Measurements from ENCODE around the gene MIF4GD. TPM values are rescaled to one million over a fixed set of nuclear protein-coding genes. Genes with fewer than 3 reads are reported as not detected.

Gene MIF4GD
- total and polyA plus RNA-seq, 2 of the 4 experiments (the other 2 are of a cell fraction) = 4.1 to 6.9 TPM

DNA sequence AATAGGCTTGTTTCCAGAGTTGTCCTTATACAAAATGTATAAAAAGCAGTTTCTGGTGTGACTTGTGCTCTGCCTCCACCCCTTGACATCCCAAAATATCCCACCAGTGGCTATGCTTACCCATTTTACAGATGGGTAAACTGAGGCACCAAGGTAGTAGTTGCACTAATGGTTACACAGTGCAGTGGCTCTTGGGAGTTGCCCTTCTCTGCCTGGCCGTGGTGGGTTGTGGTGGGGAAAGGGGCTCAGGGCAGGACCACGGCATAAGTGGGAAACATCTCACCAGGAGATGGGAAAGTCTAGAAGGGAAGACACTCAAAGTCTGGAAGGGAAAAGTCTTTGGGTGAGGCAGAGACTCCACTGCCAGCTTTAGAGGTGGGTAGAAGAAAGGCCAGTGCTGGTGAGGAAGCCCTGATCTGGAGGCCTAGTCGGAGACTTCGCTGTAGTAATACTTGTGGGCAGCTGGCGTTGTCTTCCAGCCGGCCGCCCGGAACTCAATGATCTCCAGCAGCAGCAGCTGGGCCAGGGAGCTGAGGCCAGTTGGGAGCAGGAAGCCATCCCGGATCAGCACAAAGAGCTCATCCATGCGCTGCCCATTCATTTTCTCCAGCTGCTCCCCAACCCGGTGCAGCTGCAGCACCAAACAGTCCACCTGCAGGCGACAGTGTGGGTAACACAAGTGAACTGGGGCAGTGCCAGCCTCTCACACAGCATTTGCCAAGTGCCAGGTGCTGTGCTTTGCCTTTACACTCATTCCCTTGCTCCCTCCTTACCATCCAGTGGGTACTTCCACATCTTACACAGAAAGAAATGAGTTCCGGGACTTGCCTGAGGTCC, 4.5 kb downstream of the MIF4GD start:
- H3K23ac ChIP-seq (ENCODE audit: low read depth, low read length) = no peak overlapping the region
- TF ChIP-seq, protein P1, sequence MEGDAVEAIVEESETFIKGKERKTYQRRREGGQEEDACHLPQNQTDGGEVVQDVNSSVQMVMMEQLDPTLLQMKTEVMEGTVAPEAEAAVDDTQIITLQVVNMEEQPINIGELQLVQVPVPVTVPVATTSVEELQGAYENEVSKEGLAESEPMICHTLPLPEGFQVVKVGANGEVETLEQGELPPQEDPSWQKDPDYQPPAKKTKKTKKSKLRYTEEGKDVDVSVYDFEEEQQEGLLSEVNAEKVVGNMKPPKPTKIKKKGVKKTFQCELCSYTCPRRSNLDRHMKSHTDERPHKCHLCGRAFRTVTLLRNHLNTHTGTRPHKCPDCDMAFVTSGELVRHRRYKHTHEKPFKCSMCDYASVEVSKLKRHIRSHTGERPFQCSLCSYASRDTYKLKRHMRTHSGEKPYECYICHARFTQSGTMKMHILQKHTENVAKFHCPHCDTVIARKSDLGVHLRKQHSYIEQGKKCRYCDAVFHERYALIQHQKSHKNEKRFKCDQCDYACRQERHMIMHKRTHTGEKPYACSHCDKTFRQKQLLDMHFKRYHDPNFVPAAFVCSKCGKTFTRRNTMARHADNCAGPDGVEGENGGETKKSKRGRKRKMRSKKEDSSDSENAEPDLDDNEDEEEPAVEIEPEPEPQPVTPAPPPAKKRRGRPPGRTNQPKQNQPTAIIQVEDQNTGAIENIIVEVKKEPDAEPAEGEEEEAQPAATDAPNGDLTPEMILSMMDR (conservative IDR thresholded peaks at IDR 0.05; ENCODE audit: low read depth, low read length) = no peak
- no peak for TF ChIP-seq RCOR1 (IDR thresholded peaks at IDR 0.05; ENCODE audit: insufficient replicate concordance, low read length)
- TF ChIP-seq, protein P2, sequence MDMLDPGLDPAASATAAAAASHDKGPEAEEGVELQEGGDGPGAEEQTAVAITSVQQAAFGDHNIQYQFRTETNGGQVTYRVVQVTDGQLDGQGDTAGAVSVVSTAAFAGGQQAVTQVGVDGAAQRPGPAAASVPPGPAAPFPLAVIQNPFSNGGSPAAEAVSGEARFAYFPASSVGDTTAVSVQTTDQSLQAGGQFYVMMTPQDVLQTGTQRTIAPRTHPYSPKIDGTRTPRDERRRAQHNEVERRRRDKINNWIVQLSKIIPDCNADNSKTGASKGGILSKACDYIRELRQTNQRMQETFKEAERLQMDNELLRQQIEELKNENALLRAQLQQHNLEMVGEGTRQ (IDR thresholded peaks at IDR 0.05; ENCODE audit: low read depth, low read length) = no peak
- dilution Hi-C loops (cut with HindIII; ENCODE audit: low sequenced_read_pairs, unreplicated experiment) (no loop called here), in situ Hi-C loops (cut with MboI; ENCODE audit: low sequenced_read_pairs) (no loop called here), intact Hi-C loops (cut with micrococcal nuclease) (no loop called here)
- ATAC-seq (ENCODE audit: low read depth) (no peak), DNase-seq (no peak)
- no peak overlapping the region for H2AK9ac ChIP-seq (replicated peaks; ENCODE audit: low read depth, low read length, poor library complexity)
- H4K20me1 ChIP-seq (ENCODE audit: insufficient read depth, low read length) = no peaks in the 10 kb centered on the region
- no TSS peak for BruUV-seq (replicated peaks)
- no peak overlapping the region for H2BK5ac ChIP-seq (ENCODE audit: low read depth, low read length, poor library complexity, severe bottlenecking)
- no peak overlapping the region for H4K5ac ChIP-seq (ENCODE audit: low read depth, low read length)
- H3K56ac ChIP-seq (ENCODE audit: extremely low read depth, insufficient read depth, low read length) = no peak overlapping the region
- ChIA-PET CTCF (no interaction called here), POLR2A (ENCODE audit: unreplicated experiment) (no interaction called here)
- H3K9ac ChIP-seq (ENCODE audit: low read depth, low read length) = no peak overlapping the region
- no peak overlapping the region for H4K8ac ChIP-seq (ENCODE audit: low read depth in 2 of 2, low read length in 2 of 2)
- no peak overlapping the region for H3K4me3 ChIP-seq (ENCODE audit: insufficient read depth, low read depth, low read length)
- peaks cover 26% of the 10 kb centered on the region for H3K36me3 ChIP-seq (ENCODE audit: control insufficient read depth, insufficient read depth, low read length)
- no peak overlapping the region for H2AFZ ChIP-seq (replicated peaks; ENCODE audit: low read length, poor library complexity)
- no peak overlapping the region for H2BK120ac ChIP-seq (ENCODE audit: low read depth, low read length)
- H2AK5ac ChIP-seq (ENCODE audit: low read depth, low read length) = no peak overlapping the region
- no peak overlapping the region for H2BK20ac ChIP-seq (ENCODE audit: low read depth, low read length)
- no peaks in the 10 kb centered on the region for H3K9me3 ChIP-seq (ENCODE audit: control insufficient read depth, insufficient read depth, low read length)
- H3K4ac ChIP-seq (ENCODE audit: low read depth, low read length) = no peak overlapping the region
- no peak overlapping the region for H3K27ac ChIP-seq (ENCODE audit: insufficient read depth, low read length)
- H4K91ac ChIP-seq (ENCODE audit: insufficient read depth, low read depth, low read length) = no peak overlapping the region
- no peaks in the 10 kb centered on the region for H3K27me3 ChIP-seq (ENCODE audit: control insufficient read depth, insufficient read depth, low read length)
- H3K79me1 ChIP-seq (ENCODE audit: low read depth in 1 of 2, low read length in 2 of 2) = peaks cover 20% of the 10 kb centered on the region in 2 experiments; a peak in 3 of 4 replicates
- no peak overlapping the region for H3K14ac ChIP-seq (replicated peaks; ENCODE audit: low read depth, low read length)
- H2BK15ac ChIP-seq (ENCODE audit: low read depth, low read length) = no peak overlapping the region
- peaks cover 3% of the 10 kb centered on the region; the same call in 1 of the 2 replicates for H3K4me1 ChIP-seq (ENCODE audit: control insufficient read depth, insufficient read depth, low read length)
- H3K18ac ChIP-seq (ENCODE audit: low read depth, low read length) = no peak overlapping the region
- H3K9me1 ChIP-seq (ENCODE audit: insufficient read depth, low read length) = no peaks in the 10 kb centered on the region
- 90% methylated on average over 10 of the region's 13 CpGs; no CpG with 5 or more reads in 1 of the 2 experiments for WGBS, 2 experiments (ENCODE audit: extremely low coverage in 2 of 2, insufficient read length in 1 of 2)
- H3K4me2 ChIP-seq (ENCODE audit: low read depth, low read length) = no peak overlapping the region

Measured in IMR-90 (cell line).